ENCODE measurements around the gene SH3BP1.

DNA sequence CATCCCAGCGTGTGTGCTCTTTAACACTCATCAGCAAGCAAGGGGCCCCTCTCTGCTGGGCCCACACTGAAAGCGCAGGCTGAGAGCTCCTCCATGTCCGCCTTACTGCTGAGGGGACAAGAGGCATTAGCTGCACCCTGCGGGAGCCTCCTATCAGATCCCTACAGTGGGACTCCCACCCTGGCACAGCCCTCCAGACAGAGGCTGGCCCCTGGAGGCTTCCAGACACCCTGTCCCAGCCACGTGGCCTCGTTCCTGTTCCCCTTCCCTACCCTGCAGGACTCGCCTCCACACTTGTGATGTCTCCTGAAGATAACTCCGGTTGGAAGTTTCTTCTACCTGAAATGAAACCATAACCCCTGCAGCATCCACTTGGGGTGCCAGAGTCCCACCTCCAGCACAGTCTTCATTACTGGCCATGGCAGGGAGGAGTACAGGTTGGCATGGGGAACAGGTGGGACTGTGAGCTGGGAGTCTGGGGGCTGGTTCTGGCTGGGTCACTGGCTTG, 5.0 kb upstream of the SH3BP1 start:
- TF ChIP-seq, protein P1, sequence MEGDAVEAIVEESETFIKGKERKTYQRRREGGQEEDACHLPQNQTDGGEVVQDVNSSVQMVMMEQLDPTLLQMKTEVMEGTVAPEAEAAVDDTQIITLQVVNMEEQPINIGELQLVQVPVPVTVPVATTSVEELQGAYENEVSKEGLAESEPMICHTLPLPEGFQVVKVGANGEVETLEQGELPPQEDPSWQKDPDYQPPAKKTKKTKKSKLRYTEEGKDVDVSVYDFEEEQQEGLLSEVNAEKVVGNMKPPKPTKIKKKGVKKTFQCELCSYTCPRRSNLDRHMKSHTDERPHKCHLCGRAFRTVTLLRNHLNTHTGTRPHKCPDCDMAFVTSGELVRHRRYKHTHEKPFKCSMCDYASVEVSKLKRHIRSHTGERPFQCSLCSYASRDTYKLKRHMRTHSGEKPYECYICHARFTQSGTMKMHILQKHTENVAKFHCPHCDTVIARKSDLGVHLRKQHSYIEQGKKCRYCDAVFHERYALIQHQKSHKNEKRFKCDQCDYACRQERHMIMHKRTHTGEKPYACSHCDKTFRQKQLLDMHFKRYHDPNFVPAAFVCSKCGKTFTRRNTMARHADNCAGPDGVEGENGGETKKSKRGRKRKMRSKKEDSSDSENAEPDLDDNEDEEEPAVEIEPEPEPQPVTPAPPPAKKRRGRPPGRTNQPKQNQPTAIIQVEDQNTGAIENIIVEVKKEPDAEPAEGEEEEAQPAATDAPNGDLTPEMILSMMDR (conservative IDR thresholded peaks at IDR 0.05; ENCODE audit: low read depth, low read length), result peak; percentile 27; the same call in 1 of the 2 replicates
- no peak for TF ChIP-seq EZH2 (IDR thresholded peaks at IDR 0.05; ENCODE audit: borderline replicate concordance, low read depth, low read length, poor library complexity, severe bottlenecking)
